NT2/D1 (cell line): ENCODE results near the gene KCTD15.

ENCODE experiments used
- SUZ12 ChIP-seq: IDR thresholded peaks from 2 replicates; pipeline ENCODE4 v1.6.1; 2011; ENCODE audit not compliant: insufficient read length, insufficient read depth; ENCODE audit errors: extremely low read depth
- ZNF274 ChIP-seq: IDR thresholded peaks from 2 replicates; pipeline ENCODE4 v1.6.1; 2011; ENCODE audit warnings: mild to moderate bottlenecking, low read depth, low read length

- no peak for TF ChIP-seq ZNF274
- no peak for TF ChIP-seq SUZ12
These were observed 38.1 kb upstream of the KCTD15 start for GRCh38 chr19:33758541-33759013.
